ENCODE results near the gene KDM4B. TPM values are rescaled to one million over a fixed set of nuclear protein-coding genes. Genes with fewer than 3 reads are reported as not detected.

KDM4B gene
- total RNA-seq, 1 donor from 2014 or later, result 38.1 TPM

GRCh38 chr19:5099701-5100221 lies 130.8 kb downstream of the KDM4B start:
- no peak for ATAC-seq
- DNase-seq (ENCODE audit: low spot score), result no peak

GRCh38 chr19:5101871-5102270 lies 133.0 kb downstream of the KDM4B start:
- ATAC-seq, result no peak
- no peak for DNase-seq (ENCODE audit: low spot score)

GRCh38 chr19:5102520-5102919 lies 133.6 kb downstream of the KDM4B start:
- peak; percentile 0 for ATAC-seq

GRCh38 chr19:5103061-5103701 lies 134.3 kb downstream of the KDM4B start:
- peak; percentile 88 for DNase-seq (ENCODE audit: low spot score)

More at GRCh38 chr19:5102520-5102919, 133.6 kb downstream of the KDM4B start:
- DNase-seq (ENCODE audit: low spot score), result no peak

GRCh38 chr19:5103812-5104410 lies 135.0 kb downstream of the KDM4B start:
- DNase-seq (ENCODE audit: low spot score) (no peak), ATAC-seq (peak; percentile 8)

More at GRCh38 chr19:5103061-5103701, 134.3 kb downstream of the KDM4B start:
- peak; percentile 79 for ATAC-seq

- DNase-seq (ENCODE audit: low spot score), result peak; percentile 83
Observed at GRCh38 chr19:5104871-5105351, 136.0 kb downstream of the KDM4B start.

GRCh38 chr19:5106191-5106726 lies 137.3 kb downstream of the KDM4B start:
- no peak for ATAC-seq
- no peak for DNase-seq (ENCODE audit: low spot score)

More at GRCh38 chr19:5104871-5105351, 136.0 kb downstream of the KDM4B start:
- ATAC-seq, result peak; percentile 76

GRCh38 chr19:5106971-5107370 lies 138.1 kb downstream of the KDM4B start:
- no peak for DNase-seq (ENCODE audit: low spot score)
- no peak for ATAC-seq

- ATAC-seq, result no peak
- DNase-seq (ENCODE audit: low spot score), result no peak
Observed at GRCh38 chr19:5107432-5108122, 138.7 kb downstream of the KDM4B start.

- DNase-seq (ENCODE audit: low spot score) (no peak), ATAC-seq (no peak)
Observed at GRCh38 chr19:5108123-5108596, 139.2 kb downstream of the KDM4B start.

GRCh38 chr19:5108866-5109265 lies 140.0 kb downstream of the KDM4B start:
- no peak for DNase-seq (ENCODE audit: low spot score)
- ATAC-seq, result no peak

GRCh38 chr19:5109560-5109959 lies 140.6 kb downstream of the KDM4B start:
- ATAC-seq (no peak), DNase-seq (ENCODE audit: low spot score) (no peak)

- DNase-seq (ENCODE audit: low spot score) (no peak), ATAC-seq (no peak)
Observed at GRCh38 chr19:5110546-5110945, 141.6 kb downstream of the KDM4B start.

- ATAC-seq (no peak), DNase-seq (ENCODE audit: low spot score) (no peak)
Observed at GRCh38 chr19:5111051-5111450, 142.1 kb downstream of the KDM4B start.

- DNase-seq (ENCODE audit: low spot score) (no peak), ATAC-seq (no peak)
Observed at GRCh38 chr19:5112175-5112574, 143.3 kb downstream of the KDM4B start.

- DNase-seq (ENCODE audit: low spot score), result no peak
- no peak for ATAC-seq
Observed at GRCh38 chr19:5112681-5113575, 144.0 kb downstream of the KDM4B start.

GRCh38 chr19:5113633-5114586 lies 145.0 kb downstream of the KDM4B start:
- ATAC-seq (peak; percentile 15), DNase-seq (ENCODE audit: low spot score) (no peak)

- DNase-seq (ENCODE audit: low spot score) (peak; percentile 80), ATAC-seq (peak; percentile 78)
Observed at GRCh38 chr19:5114727-5115126, 145.8 kb downstream of the KDM4B start.

- DNase-seq (ENCODE audit: low spot score) (no peak), ATAC-seq (peak; percentile 39)
Observed at GRCh38 chr19:5115351-5115750, 146.4 kb downstream of the KDM4B start.

All from left lobe of liver (tissue), 2 donors.